ENCODE data around the gene ATF5. TPM values are rescaled to one million over a fixed set of nuclear protein-coding genes. Genes with fewer than 3 reads are reported as not detected.
A peak's percentile ranks its signal among the peaks of the same experiment; 100 is the strongest.

The ATF5 gene, protein sequence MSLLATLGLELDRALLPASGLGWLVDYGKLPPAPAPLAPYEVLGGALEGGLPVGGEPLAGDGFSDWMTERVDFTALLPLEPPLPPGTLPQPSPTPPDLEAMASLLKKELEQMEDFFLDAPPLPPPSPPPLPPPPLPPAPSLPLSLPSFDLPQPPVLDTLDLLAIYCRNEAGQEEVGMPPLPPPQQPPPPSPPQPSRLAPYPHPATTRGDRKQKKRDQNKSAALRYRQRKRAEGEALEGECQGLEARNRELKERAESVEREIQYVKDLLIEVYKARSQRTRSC
- total RNA-seq (ENCODE audit: insufficient read depth, low replicate concordance), result 2.6 TPM

- no peak for DNase-seq (ENCODE audit: low spot score)
These were observed at the start of gene ATF5, which contains the start of gene NUP62 for GRCh38 chr19:49929121-49929610. Gene ATF5, plus strand, starts transcription at chr19:49929205. Its CDS starts 1,646 bp downstream, at chr19:49930851. Gene NUP62, minus strand, starts transcription at chr19:49929504. Its CDS starts 19,697 bp downstream, at chr19:49909807.

GRCh38 chr19:49879243-49879963 lies 49.6 kb upstream of the ATF5 start:
- no peak for DNase-seq (ENCODE audit: low spot score)

DNA sequence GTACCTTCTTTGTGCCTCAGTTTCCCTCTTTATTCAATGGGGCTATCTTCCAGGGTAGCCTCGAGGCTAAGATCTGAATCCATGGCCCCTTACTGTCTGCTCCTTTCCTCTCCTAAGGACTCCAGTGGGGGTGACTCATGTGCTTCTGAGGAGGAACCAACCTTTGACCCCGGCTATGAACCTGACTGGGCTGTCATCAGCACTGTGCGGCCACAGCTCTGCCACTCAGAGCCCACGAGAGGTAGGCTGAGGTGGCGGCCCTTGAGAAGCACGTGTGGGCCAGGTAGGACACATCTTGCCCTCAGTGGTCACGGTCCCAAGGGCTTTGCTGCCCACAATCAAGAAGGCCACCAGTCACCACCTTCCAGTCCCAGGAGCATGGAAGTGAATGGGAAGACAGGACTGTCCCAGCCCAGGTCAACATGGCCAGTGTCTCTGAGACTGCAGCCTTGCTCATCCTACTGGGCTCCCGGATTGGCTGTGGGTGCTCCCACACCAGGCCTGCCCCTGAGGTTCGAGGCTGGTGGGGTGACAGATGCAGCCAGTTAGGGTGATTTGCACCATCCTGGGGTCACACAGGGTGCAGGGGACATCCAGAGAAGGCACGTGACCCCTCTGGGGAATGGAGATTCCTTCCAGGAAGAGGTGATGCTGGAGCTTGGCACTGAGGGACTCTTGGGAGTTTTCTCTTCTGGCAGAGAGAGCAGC lies 48.7 kb upstream of the ATF5 start:
- no peak for DNase-seq (ENCODE audit: low spot score)

GRCh38 chr19:49881186-49881585 lies 47.8 kb upstream of the ATF5 start:
- no peak for DNase-seq (ENCODE audit: low spot score)

- DNase-seq (ENCODE audit: low spot score), result no peak
These were observed 47.2 kb upstream of the ATF5 start for GRCh38 chr19:49881672-49882394.

DNA sequence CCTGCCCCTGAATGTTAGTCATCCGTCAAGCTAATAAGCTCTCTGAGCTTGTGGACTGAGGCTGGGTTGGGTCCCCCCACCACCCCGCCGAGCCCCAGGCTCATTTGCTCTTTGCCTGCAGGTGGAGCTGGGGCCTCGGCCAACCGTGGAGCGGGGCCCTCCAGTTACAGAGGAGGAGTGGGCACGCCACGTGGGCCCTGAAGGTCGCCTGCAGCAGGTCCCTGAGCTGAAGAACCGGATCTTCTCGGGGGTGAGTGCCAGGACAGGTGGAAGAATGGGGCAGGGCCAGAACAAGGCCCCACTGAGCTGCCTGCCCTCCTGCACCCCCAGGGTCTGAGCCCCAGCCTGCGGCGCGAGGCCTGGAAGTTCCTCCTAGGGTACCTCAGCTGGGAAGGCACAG lies 46.4 kb upstream of the ATF5 start:
- DNase-seq (ENCODE audit: low spot score), result no peak

DNA sequence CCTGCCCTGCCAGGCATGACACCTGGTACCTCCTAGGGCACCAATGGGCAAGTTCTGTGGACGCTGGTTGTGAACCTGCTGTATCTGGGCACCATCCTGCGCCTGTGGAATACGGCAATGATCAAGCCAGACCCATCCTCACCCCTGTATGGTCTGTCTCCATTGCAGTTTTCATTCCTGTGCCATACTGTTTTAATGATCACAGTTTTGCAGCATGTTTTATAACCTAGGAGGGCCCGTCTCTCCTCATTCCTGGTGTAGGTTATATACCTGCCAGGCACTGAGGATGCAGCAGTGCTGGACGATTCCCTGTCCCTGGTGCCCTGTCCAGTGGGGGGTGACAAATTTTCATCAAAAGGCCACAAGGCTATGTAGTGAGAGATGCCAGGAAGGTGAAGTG lies 45.9 kb upstream of the ATF5 start:
- no peak for DNase-seq (ENCODE audit: low spot score)

GRCh38 chr19:49884109-49884508 lies 44.9 kb upstream of the ATF5 start:
- DNase-seq (ENCODE audit: low spot score), result no peak

GRCh38 chr19:49884760-49885159 lies 44.2 kb upstream of the ATF5 start:
- no peak for DNase-seq (ENCODE audit: low spot score)

- no peak for DNase-seq (ENCODE audit: low spot score)
These were observed 41.9 kb upstream of the ATF5 start for GRCh38 chr19:49887037-49887664.

DNA sequence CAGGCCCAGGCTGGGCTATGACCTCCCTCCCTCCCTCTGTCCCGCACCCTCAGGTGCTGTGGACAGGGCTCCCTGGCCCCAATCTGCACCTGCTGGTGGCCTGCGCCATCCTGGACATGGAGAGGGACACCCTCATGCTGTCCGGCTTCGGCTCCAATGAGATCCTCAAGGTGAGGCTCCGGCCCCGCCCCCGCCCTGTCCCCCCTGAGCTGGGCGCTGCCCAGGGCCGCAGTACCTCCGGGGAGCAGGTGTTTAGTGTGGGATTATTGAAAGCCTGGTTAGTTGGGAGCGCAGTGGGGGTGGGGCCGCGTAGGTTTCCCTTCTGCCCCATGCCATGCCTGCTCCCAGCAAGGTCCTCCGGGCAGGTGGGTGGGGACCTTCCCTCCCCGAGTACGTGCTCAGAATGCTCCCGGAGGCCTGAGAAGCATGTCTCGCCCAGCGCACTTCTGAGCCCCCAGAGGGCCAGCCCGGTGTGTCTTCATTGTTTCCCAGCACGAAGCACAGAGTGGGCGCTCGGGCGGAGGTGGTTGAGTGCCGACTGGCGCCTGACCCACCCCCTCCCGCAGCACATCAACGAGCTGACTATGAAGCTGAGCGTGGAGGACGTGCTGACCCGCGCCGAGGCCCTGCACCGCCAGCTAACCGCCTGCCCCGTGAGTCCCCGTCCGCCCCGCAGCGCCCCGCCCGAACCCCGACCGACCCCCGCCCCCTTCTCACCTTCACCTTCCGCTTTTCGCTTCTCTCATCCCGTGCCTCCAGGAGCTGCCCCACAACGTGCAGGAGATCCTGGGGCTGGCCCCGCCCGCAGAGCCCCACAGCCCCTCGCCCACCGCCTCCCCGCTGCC lies 41.1 kb upstream of the ATF5 start:
- DNase-seq (ENCODE audit: low spot score), result no peak

DNA sequence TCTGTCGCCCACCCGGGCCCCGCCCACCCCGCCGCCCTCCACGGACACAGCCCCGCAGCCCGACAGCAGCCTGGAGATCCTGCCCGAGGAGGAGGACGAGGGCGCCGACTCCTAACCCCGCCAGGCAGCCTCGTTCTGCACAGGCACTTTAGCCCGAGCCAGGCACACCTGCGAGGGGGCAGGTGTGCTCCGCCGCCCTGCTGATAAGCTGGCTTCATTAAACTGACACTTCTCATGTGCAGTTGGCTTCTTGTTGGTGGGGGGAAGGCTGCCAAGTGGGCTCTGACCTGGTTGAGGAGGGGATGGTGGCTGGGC lies 40.5 kb upstream of the ATF5 start:
- no peak for DNase-seq (ENCODE audit: low spot score)

DNA sequence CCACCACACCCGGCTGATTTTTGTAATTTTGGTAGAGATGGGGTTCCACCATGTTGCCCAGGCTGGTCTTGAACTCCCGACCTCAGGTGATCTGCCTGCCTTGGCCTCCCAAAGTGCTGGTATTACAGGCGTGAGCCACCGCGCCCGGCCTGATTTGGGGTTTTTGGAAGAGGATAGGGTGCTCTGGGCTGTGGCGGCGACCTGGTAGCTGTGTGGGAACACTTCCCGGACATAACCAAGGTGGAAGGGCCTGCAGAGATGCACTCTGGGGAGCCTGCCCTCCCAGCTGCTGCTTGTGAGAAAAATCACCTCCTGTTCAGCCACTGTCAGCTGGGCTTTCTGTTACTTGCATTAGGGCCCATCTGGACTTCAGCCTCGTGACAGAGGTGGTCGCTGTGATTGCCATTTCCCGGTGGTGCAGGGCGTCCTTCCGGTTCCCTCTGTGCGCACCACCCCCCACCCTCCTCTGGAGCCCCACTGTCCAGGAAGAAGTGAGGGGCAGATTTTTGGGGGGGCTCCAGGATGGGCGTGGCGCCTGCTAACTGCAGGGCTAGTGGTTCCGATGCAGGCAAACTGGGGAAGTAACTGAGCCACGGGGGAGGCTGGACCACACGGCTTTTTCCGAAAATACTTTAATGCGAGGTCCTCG lies 39.8 kb upstream of the ATF5 start:
- DNase-seq (ENCODE audit: low spot score), result no peak

GRCh38 chr19:49889687-49890348 lies 39.2 kb upstream of the ATF5 start:
- DNase-seq (ENCODE audit: low spot score), result peak; percentile 56

GRCh38 chr19:49890349-49891311 lies 38.4 kb upstream of the ATF5 start:
- DNase-seq (ENCODE audit: low spot score), result no peak

DNA sequence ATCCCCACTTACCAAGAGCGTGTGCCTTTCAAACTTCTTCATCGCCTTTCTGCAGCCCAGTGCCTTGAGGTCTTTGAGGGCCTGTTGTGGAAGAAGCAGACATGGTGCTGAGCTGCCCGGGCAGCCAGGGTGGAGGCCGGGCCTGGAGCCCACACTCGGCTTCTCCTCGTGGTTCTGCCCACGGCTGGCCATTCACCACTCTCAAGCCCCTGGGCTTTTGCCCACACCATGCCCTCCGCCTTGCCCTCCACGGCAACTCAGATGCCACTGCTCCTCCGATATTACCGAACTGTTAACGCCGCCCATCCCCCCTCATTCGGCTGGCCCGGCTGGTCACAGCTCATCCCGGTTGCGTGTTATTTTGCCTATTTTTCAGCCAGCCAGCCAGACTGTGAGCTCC lies 37.6 kb upstream of the ATF5 start:
- no peak for DNase-seq (ENCODE audit: low spot score)

GRCh38 chr19:49892716-49893115 lies 36.3 kb upstream of the ATF5 start:
- DNase-seq (ENCODE audit: low spot score), result no peak

- no peak for DNase-seq (ENCODE audit: low spot score)
These were observed 34.9 kb upstream of the ATF5 start for GRCh38 chr19:49894011-49894664.

Data from umbilical cord (tissue), 2 donors.